ENCODE results near the gene COX7A2L.

The COX7A2L gene

GRCh38 chr2:42363413-42363812, 2.4 kb upstream of the COX7A2L start:
- TF ChIP-seq USF1 (IDR thresholded peaks at IDR 0.05): no peak
- no peak for TF ChIP-seq TAF1 (IDR thresholded peaks at IDR 0.05; ENCODE audit: low read depth)
- no peak for TF ChIP-seq TEAD4 (IDR thresholded peaks at IDR 0.05)
- TF ChIP-seq FOXM1 (IDR thresholded peaks at IDR 0.05; ENCODE audit: borderline replicate concordance, low read depth): no peak

- no peak for TF ChIP-seq CEBPB (IDR thresholded peaks at IDR 0.05)
- no peak for TF ChIP-seq TCF12 (IDR thresholded peaks at IDR 0.05; ENCODE audit: low read depth)
- TF ChIP-seq CREB1 (IDR thresholded peaks at IDR 0.05; ENCODE audit: low read depth): 0 out of 2 replicates have a peak, but pooled peaks have one; percentile 13
These were observed 789 bp upstream of the COX7A2L start for GRCh38 chr2:42361728-42362283.

GRCh38 chr2:42360493-42360889, 526 bp downstream of the COX7A2L start:
- TF ChIP-seq RAD21 (IDR thresholded peaks at IDR 0.05; ENCODE audit: low read depth): no peak
- TF ChIP-seq EP300 (IDR thresholded peaks at IDR 0.05; ENCODE audit: borderline replicate concordance): no peak
- no peak for TF ChIP-seq NFIC (IDR thresholded peaks at IDR 0.05)
- no peak for TF ChIP-seq TCF12 (IDR thresholded peaks at IDR 0.05; ENCODE audit: low read depth)
- no peak for TF ChIP-seq TAF1 (IDR thresholded peaks at IDR 0.05; ENCODE audit: low read depth)
- TF ChIP-seq USF1 (IDR thresholded peaks at IDR 0.05): no peak
- TF ChIP-seq ZBTB7A (IDR thresholded peaks at IDR 0.05; ENCODE audit: low read depth): no peak
- no peak for TF ChIP-seq CREB1 (IDR thresholded peaks at IDR 0.05; ENCODE audit: low read depth)
- TF ChIP-seq MAX (IDR thresholded peaks at IDR 0.05): no peak
- TF ChIP-seq EGR1 (IDR thresholded peaks at IDR 0.05): no peak
- no peak for TF ChIP-seq REST (IDR thresholded peaks at IDR 0.05; ENCODE audit: low read depth)
- no peak for TF ChIP-seq FOXM1 (IDR thresholded peaks at IDR 0.05; ENCODE audit: borderline replicate concordance, low read depth)
- no peak for TF ChIP-seq YY1 (IDR thresholded peaks at IDR 0.05; ENCODE audit: low read depth)
- no peak for TF ChIP-seq CEBPB (IDR thresholded peaks at IDR 0.05)
- TF ChIP-seq TEAD4 (IDR thresholded peaks at IDR 0.05): no peak

GRCh38 chr2:42359965-42360483, 993 bp downstream of the COX7A2L start:
- no peak for TF ChIP-seq EP300 (IDR thresholded peaks at IDR 0.05; ENCODE audit: borderline replicate concordance)
- TF ChIP-seq REST (IDR thresholded peaks at IDR 0.05; ENCODE audit: low read depth): no peak
- no peak for TF ChIP-seq TCF12 (IDR thresholded peaks at IDR 0.05; ENCODE audit: low read depth)
- no peak; the same call in 1 of the 2 replicates for TF ChIP-seq MAX (IDR thresholded peaks at IDR 0.05)
- TF ChIP-seq FOXM1 (IDR thresholded peaks at IDR 0.05; ENCODE audit: borderline replicate concordance, low read depth): no peak
- TF ChIP-seq USF1 (IDR thresholded peaks at IDR 0.05): no peak
- TF ChIP-seq NFIC (IDR thresholded peaks at IDR 0.05): no peak
- TF ChIP-seq TEAD4 (IDR thresholded peaks at IDR 0.05): no peak
- TF ChIP-seq CEBPB (IDR thresholded peaks at IDR 0.05): no peak

GRCh38 chr2:42359304-42359964, 1.6 kb downstream of the COX7A2L start:
- TF ChIP-seq TAF1 (IDR thresholded peaks at IDR 0.05; ENCODE audit: low read depth) (no peak), EGR1 (IDR thresholded peaks at IDR 0.05) (no peak), FOXM1 (IDR thresholded peaks at IDR 0.05; ENCODE audit: borderline replicate concordance, low read depth) (no peak), CREB1 (IDR thresholded peaks at IDR 0.05; ENCODE audit: low read depth) (no peak), RAD21 (IDR thresholded peaks at IDR 0.05; ENCODE audit: low read depth) (no peak), USF1 (IDR thresholded peaks at IDR 0.05) (no peak), TEAD4 (IDR thresholded peaks at IDR 0.05) (no peak), ZBTB7A (IDR thresholded peaks at IDR 0.05; ENCODE audit: low read depth) (no peak), REST (IDR thresholded peaks at IDR 0.05; ENCODE audit: low read depth) (no peak)

All from Ishikawa (cell line).